Measurements from ENCODE around the gene ZKSCAN8. TPM values are rescaled to one million over a fixed set of nuclear protein-coding genes. Genes with fewer than 3 reads are reported as not detected.

The ZKSCAN8 gene
- total RNA-seq, 2 donors from 2014 or later: 29.0 to 41.6 TPM

DNA sequence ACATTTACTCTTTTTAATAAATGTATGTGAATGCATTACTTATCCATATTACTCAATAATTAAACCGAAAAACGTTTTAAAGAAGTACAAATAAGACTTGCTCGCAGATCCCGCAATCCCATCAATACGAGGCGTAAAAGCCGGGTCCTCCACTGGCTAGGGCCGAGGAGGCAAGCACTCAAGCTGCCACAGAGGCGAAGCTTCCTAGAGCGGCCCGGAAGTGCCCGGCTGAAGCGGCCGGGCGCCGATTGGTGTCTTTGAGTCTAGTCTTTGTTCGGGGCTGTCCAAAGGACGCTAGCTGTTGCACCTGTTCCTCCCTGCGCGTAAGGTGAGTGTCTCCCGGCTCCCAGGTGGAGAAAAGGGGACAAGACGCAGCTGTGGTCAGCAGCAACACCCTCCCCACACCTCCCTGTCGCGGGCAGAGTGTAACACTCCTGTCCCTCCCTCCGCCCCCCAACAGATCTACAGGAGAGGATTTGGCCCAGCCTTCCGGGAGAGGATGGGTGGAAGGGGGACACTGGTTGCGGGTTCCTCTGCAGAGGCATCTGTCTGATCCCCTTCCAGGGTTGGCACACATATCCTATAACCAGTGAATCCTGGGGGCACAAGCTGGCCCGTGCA, 17.2 kb upstream of the ZKSCAN8 start, which contains the start of gene ZSCAN16:
TSS of gene ZSCAN16 (plus strand) at position 260 of the 621 bp plus-strand sequence. CDS start 835 bp downstream, outside the sequence.
- H3K27ac Mint-ChIP-seq: peak within 1 kb of the TSS; percentile 95
- no peaks in the 10 kb centered on the region for H3K9me3 ChIP-seq (ENCODE audit: control insufficient read depth, low read length)
- 48 to 51% methylated on average over 12 to 28 of the region's 28 CpGs for WGBS, 2 experiments (ENCODE audit: insufficient coverage in 1 of 2, insufficient read length in 1 of 2)

GRCh38 chr6:28124971-28125353, 16.7 kb upstream of the ZKSCAN8 start:
- H3K4me1 Mint-ChIP-seq: peaks cover 12% of the 10 kb centered on the region
- Histone ChIP-seq H3K36me3 (ENCODE audit: control insufficient read depth, insufficient read depth, low read length) (peaks cover 39% of the 10 kb centered on the region), H3K4me3 (ENCODE audit: low read length) (peak overlapping the region; percentile 84), H3K27ac (ENCODE audit: low read depth, low read length) (no peak overlapping the region), H3K4me1 (ENCODE audit: control insufficient read depth, insufficient read depth, low read length) (no peaks in the 10 kb centered on the region), H3K27me3 (ENCODE audit: control insufficient read depth, insufficient read depth, low read length, poor library complexity, severe bottlenecking) (no peaks in the 10 kb centered on the region), H3K9ac (ENCODE audit: extremely low read depth, low read length, poor library complexity, severe bottlenecking) (peak overlapping the region; percentile 39), H3K9me3 (ENCODE audit: control insufficient read depth, low read length) (no peaks in the 10 kb centered on the region)
- peaks cover 41% of the 10 kb centered on the region for H3K36me3 Mint-ChIP-seq (ENCODE audit: low read depth)
- H3K27me3 Mint-ChIP-seq (ENCODE audit: insufficient read depth): no peaks in the 10 kb centered on the region
- DNase-seq: no peak
- TF ChIP-seq, protein P1, sequence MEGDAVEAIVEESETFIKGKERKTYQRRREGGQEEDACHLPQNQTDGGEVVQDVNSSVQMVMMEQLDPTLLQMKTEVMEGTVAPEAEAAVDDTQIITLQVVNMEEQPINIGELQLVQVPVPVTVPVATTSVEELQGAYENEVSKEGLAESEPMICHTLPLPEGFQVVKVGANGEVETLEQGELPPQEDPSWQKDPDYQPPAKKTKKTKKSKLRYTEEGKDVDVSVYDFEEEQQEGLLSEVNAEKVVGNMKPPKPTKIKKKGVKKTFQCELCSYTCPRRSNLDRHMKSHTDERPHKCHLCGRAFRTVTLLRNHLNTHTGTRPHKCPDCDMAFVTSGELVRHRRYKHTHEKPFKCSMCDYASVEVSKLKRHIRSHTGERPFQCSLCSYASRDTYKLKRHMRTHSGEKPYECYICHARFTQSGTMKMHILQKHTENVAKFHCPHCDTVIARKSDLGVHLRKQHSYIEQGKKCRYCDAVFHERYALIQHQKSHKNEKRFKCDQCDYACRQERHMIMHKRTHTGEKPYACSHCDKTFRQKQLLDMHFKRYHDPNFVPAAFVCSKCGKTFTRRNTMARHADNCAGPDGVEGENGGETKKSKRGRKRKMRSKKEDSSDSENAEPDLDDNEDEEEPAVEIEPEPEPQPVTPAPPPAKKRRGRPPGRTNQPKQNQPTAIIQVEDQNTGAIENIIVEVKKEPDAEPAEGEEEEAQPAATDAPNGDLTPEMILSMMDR (conservative IDR thresholded peaks at IDR 0.05): no peak
- peak overlapping the region; percentile 90 for H3K4me3 Mint-ChIP-seq
- no peaks in the 10 kb centered on the region for H3K9me3 Mint-ChIP-seq
- H3K27ac Mint-ChIP-seq: peak overlapping the region; percentile 95
- WGBS, 2 experiments (ENCODE audit: insufficient coverage in 1 of 2, insufficient read length in 1 of 2): 70 to 85% methylated on average over 5 to 6 of the region's 6 CpGs

More for the DNA sequence above, 17.2 kb upstream of the ZKSCAN8 start, which contains the start of gene ZSCAN16:
- H3K9ac ChIP-seq (ENCODE audit: extremely low read depth, low read length, poor library complexity, severe bottlenecking): peak within 1 kb of the TSS; percentile 39
- Mint-ChIP-seq H3K36me3 (ENCODE audit: low read depth) (peaks cover 38% of the 10 kb centered on the region), H3K9me3 (no peaks in the 10 kb centered on the region), H3K27me3 (ENCODE audit: insufficient read depth) (no peaks in the 10 kb centered on the region), H3K4me1 (peaks cover 12% of the 10 kb centered on the region), H3K4me3 (peak within 1 kb of the TSS; percentile 90)
- peak; percentile 96 for DNase-seq
- peak within 1 kb of the TSS; percentile 84 for H3K4me3 ChIP-seq (ENCODE audit: low read length)
- no peaks in the 10 kb centered on the region for H3K27me3 ChIP-seq (ENCODE audit: control insufficient read depth, insufficient read depth, low read length, poor library complexity, severe bottlenecking)
- TF ChIP-seq, protein P1 (conservative IDR thresholded peaks at IDR 0.05): no peak
- no peak within 1 kb of the TSS for H3K27ac ChIP-seq (ENCODE audit: low read depth, low read length)
- peaks cover 39% of the 10 kb centered on the region for H3K36me3 ChIP-seq (ENCODE audit: control insufficient read depth, insufficient read depth, low read length)
- no peaks in the 10 kb centered on the region for H3K4me1 ChIP-seq (ENCODE audit: control insufficient read depth, insufficient read depth, low read length)

GRCh38 chr6:28125401-28125800, 16.3 kb upstream of the ZKSCAN8 start:
- Histone ChIP-seq H3K27ac (ENCODE audit: low read depth, low read length) (no peak overlapping the region), H3K27me3 (ENCODE audit: control insufficient read depth, insufficient read depth, low read length, poor library complexity, severe bottlenecking) (no peaks in the 10 kb centered on the region), H3K4me1 (ENCODE audit: control insufficient read depth, insufficient read depth, low read length) (no peaks in the 10 kb centered on the region), H3K9me3 (ENCODE audit: control insufficient read depth, low read length) (no peaks in the 10 kb centered on the region), H3K9ac (ENCODE audit: extremely low read depth, low read length, poor library complexity, severe bottlenecking) (no peak overlapping the region), H3K36me3 (ENCODE audit: control insufficient read depth, insufficient read depth, low read length) (peaks cover 38% of the 10 kb centered on the region), H3K4me3 (ENCODE audit: low read length) (no peak overlapping the region)
- H3K27me3 Mint-ChIP-seq (ENCODE audit: insufficient read depth): no peaks in the 10 kb centered on the region
- H3K9me3 Mint-ChIP-seq: no peaks in the 10 kb centered on the region
- 88 to 98% methylated on average over 4 of the region's 4 CpGs for WGBS, 2 experiments (ENCODE audit: insufficient coverage in 1 of 2, insufficient read length in 1 of 2)
- H3K27ac Mint-ChIP-seq: peak overlapping the region; percentile 24
- H3K4me1 Mint-ChIP-seq: peaks cover 9% of the 10 kb centered on the region
- peaks cover 41% of the 10 kb centered on the region for H3K36me3 Mint-ChIP-seq (ENCODE audit: low read depth)
- no peak for DNase-seq
- H3K4me3 Mint-ChIP-seq: peak overlapping the region; percentile 90
- TF ChIP-seq, protein P1 (conservative IDR thresholded peaks at IDR 0.05): no peak

Data from endodermal cell (in vitro differentiated cells).